Psoas muscle (tissue), 8 donors: ENCODE data around the gene CDKAL1. TPM values are rescaled to one million over a fixed set of nuclear protein-coding genes. Genes with fewer than 3 reads are reported as not detected.

Experiments used
- ATAC-seq, 4 donors: fragments of 200-7000 bp; cut with Tn5 transposase; one replicate each; pipeline ENCODE4 v1.9.1; 2020; ENCODE audit warnings: moderate library complexity in 3 of 4, mild to moderate bottlenecking in 2 of 4
- DNase-seq, 2 donors: peaks; one replicate each; pipeline ENCODE4 v3.0.0-alpha.2; 2020
- H3K27ac ChIP-seq: fragments of 200-600 bp; one replicate; pipeline ENCODE4 v1.8.0; 2022
- H3K27me3 ChIP-seq, 3 donors: fragments of 200-600 bp in 1 of 3; one replicate each; pipeline versions ENCODE4 v1.6.1 to v1.8.0; 2013 to 2022; ENCODE audit warnings: low read length in 2 of 3, mild to moderate bottlenecking in 2 of 3, moderate library complexity in 1 of 3; ENCODE audit not compliant: insufficient read depth in 3 of 3
- H3K36me3 ChIP-seq, 2 donors: fragments of 200-600 bp in 1 of 2; one replicate each; pipeline versions ENCODE4 v1.6.1 to v1.8.0; 2013 to 2022; ENCODE audit warnings: low read depth in 1 of 2, mild to moderate bottlenecking in 1 of 2, moderate library complexity in 1 of 2; ENCODE audit not compliant: insufficient read depth in 1 of 2
- H3K4me1 ChIP-seq: fragments of 200-600 bp; one replicate; pipeline ENCODE4 v1.8.0; 2022
- H3K4me3 ChIP-seq: fragments of 200-600 bp; one replicate; pipeline ENCODE4 v1.8.0; 2022; ENCODE audit warnings: mild to moderate bottlenecking
- H3K9me3 ChIP-seq: fragments of 200-600 bp; one replicate; pipeline ENCODE4 v1.8.0; 2022
- WGBS, 3 donors: extraction: QIAGEN DNeasy Blood & Tissue Kit; methylation state at CpG; one replicate each; pipeline versions ENCODE4 v1.1.6 to v1.1.7; 2013; 5-methylcytosine and 5-hydroxymethylcytosine counted together
- intact Hi-C, 2 donors: fragments of 100-400 bp; cut with DNase I; formaldehyde crosslinking; loops; one replicate each; pipeline versions ENCODE4 v1.11.0 to v1.14.2; 2022
- polyA plus RNA-seq, 3 donors: library from polyadenylated mRNA; stranded (reverse); fragments of 200-250 nt; gene quantifications; one replicate each; pipeline ENCODE4 v1.2.3, GENCODE V29; 2013
- total RNA-seq, 4 donors: library from RNA; stranded (reverse); fragmentation: NEBNext Ultra II Directional in 2 of 4; extraction: Animal tissue kit (Norgen Biotek cat#: 25700) in 2 of 4; gene quantifications; one replicate each; pipeline versions ENCODE4 v1.2.1 to v1.2.4, GENCODE V29; 2021 to 2023
- TF ChIP-seq, protein P1 (sequence below): fragments of 200-600 bp; IDR thresholded peaks from one replicate; pipeline ENCODE4 v1.8.0; 2022; ENCODE audit warnings: antibody characterized with exemption
- donor health status: healthy with polysubstance abuse.
- donor health status: DM: no; HTN: no; CAD: no; lungs with moderate emphysema.
- donor health status: Bipolar disorder and iron deficiency.
- donor health status: healthy.
- donor health status: DM: yes; HTN: yes; CAD: no.
- donor health status: DM: no; HTN: no; CAD: no.
- donor health status: DM: no; HTN: no; CAD: no.
- donor health status: DM: yes; HTN: yes; CAD: no.

The CDKAL1 gene
- total and polyA plus RNA-seq, 7 donors, result 4.5 to 16.1 (median 12.9) TPM

DNA sequence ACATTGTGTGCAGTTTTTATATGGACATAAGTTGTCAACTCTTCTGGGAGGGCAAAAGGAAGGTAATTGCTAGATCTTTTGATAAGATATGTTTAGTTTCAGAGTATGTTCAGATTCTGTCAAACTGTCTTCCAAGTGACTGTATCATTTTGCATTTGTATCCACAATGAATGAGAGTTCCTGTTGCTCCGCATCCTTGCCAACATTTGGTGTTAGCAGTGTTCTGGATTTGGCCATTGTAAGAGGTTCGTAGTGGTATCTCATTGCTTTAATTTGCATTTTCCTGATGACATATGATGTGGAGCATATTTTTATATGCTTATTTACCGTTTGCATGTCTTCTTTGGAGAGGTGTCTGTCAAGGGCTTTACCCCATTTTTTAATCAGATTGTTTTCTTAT is 150.2 kb downstream of the CDKAL1 start:
- 93 to 96% (median 94%) methylated on average over 3 of the region's 3 CpGs for WGBS, 3 donors
- TF ChIP-seq, protein P1, sequence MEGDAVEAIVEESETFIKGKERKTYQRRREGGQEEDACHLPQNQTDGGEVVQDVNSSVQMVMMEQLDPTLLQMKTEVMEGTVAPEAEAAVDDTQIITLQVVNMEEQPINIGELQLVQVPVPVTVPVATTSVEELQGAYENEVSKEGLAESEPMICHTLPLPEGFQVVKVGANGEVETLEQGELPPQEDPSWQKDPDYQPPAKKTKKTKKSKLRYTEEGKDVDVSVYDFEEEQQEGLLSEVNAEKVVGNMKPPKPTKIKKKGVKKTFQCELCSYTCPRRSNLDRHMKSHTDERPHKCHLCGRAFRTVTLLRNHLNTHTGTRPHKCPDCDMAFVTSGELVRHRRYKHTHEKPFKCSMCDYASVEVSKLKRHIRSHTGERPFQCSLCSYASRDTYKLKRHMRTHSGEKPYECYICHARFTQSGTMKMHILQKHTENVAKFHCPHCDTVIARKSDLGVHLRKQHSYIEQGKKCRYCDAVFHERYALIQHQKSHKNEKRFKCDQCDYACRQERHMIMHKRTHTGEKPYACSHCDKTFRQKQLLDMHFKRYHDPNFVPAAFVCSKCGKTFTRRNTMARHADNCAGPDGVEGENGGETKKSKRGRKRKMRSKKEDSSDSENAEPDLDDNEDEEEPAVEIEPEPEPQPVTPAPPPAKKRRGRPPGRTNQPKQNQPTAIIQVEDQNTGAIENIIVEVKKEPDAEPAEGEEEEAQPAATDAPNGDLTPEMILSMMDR, result no peak
- H3K27me3 ChIP-seq, result no peaks in the 10 kb centered on the region
- H3K4me3 ChIP-seq, result no peak overlapping the region
- ATAC-seq, result no peak
- H3K4me1 ChIP-seq, result peaks cover 8% of the 10 kb centered on the region
- intact Hi-C loops, result no loop called here
- DNase-seq, result no peak
- no peaks in the 10 kb centered on the region for H3K36me3 ChIP-seq
- no peaks in the 10 kb centered on the region for H3K9me3 ChIP-seq
- no peak overlapping the region for H3K27ac ChIP-seq

- peaks cover 5% of the 10 kb centered on the region for H3K4me1 ChIP-seq
- TF ChIP-seq, protein P1, result no peak
- ATAC-seq (no peak), DNase-seq (no peak)
- H3K27ac ChIP-seq, result no peak overlapping the region
- WGBS, 3 donors, result 92 to 95% (median 92%) methylated on average over 6 of the region's 6 CpGs
- no peaks in the 10 kb centered on the region for H3K36me3 ChIP-seq
- H3K27me3 ChIP-seq, result no peaks in the 10 kb centered on the region
- H3K4me3 ChIP-seq, result no peak overlapping the region
- H3K9me3 ChIP-seq, result no peaks in the 10 kb centered on the region
- intact Hi-C loops, result no loop called here
These were observed 151.9 kb downstream of the CDKAL1 start for GRCh38 chr6:20686142-20686541.

GRCh38 chr6:20687494-20687893 is 153.2 kb downstream of the CDKAL1 start:
- H3K36me3 ChIP-seq, result no peaks in the 10 kb centered on the region
- H3K4me3 ChIP-seq, result no peak overlapping the region
- no peaks in the 10 kb centered on the region for H3K4me1 ChIP-seq
- TF ChIP-seq, protein P1, result no peak
- ATAC-seq (no peak), DNase-seq (no peak)
- 95 to 100% (median 97%) methylated on average over 2 of the region's 2 CpGs for WGBS, 3 donors
- intact Hi-C loops, result no loop called here
- no peak overlapping the region for H3K27ac ChIP-seq
- H3K9me3 ChIP-seq, result no peaks in the 10 kb centered on the region
- no peaks in the 10 kb centered on the region for H3K27me3 ChIP-seq

GRCh38 chr6:20688710-20689500 is 154.6 kb downstream of the CDKAL1 start:
- 76 to 87% (median 80%) methylated on average over 4 of the region's 4 CpGs for WGBS, 3 donors
- no peak overlapping the region for H3K4me3 ChIP-seq
- ATAC-seq (no peak), DNase-seq (no peak)
- H3K4me1 ChIP-seq, result peaks cover 5% of the 10 kb centered on the region
- no peaks in the 10 kb centered on the region for H3K27me3 ChIP-seq
- TF ChIP-seq, protein P1, result no peak
- no peaks in the 10 kb centered on the region for H3K9me3 ChIP-seq
- H3K36me3 ChIP-seq, result no peaks in the 10 kb centered on the region
- intact Hi-C loops, result no loop called here
- no peak overlapping the region for H3K27ac ChIP-seq

- ATAC-seq (no peak), DNase-seq (no peak)
- peaks cover 5% of the 10 kb centered on the region for H3K4me1 ChIP-seq
- 91 to 95% (median 95%) methylated on average over 5 of the region's 5 CpGs for WGBS, 3 donors
- intact Hi-C loops, result no loop called here
- H3K9me3 ChIP-seq, result no peaks in the 10 kb centered on the region
- H3K4me3 ChIP-seq, result no peak overlapping the region
- no peak overlapping the region for H3K27ac ChIP-seq
- no peaks in the 10 kb centered on the region for H3K36me3 ChIP-seq
- TF ChIP-seq, protein P1, result no peak
- H3K27me3 ChIP-seq, result no peaks in the 10 kb centered on the region
These were observed 156.9 kb downstream of the CDKAL1 start for GRCh38 chr6:20691185-20691584.
